ENCODE results near the gene FAM110D.

Gene FAM110D

DNA sequence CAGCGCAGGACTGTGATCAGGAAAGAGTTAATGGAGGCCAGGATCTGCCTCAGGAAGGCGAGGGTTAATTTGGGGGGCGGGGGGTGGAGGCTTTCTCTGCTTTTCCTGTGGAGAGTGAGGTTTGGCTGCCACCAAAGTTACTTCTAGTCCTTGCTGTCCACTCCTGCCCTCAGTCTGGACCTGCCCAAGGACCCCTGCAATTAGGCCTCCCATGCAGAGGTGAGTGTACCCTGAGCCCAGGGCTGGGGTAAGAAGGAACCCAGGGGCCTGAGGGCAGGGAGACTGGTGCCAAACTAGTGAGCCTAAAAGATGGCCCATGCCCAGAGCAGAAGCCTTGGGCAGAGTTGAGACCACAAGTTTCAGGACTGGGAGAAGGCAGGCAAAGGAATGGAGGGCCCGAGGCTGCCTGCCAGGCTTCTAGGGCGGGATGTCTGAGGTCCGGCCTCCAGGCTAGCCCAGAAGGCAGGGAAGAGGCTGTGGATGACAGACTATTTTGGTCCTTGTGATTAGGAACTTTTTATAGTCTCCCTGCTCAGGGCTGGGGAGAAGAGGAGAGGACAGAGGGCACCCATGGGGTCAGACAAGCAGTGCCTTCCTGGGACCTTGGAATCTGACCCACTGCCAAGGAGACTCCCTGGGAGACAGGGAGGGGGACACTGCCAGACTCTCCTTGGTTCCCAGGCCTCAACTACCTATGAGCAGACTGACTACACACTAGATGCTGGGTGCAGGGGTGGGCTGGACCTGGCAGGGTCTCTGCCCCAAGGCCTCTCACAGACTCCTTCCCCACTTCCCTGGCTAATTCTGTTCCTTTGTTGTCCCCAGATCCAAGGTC is at the start of gene FAM110D:
Gene FAM110D (plus strand): TSS at position 172 of the 835 bp plus-strand sequence. CDS start 2,213 bp downstream, outside the sequence.
- Histone ChIP-seq H3K4me1 (ENCODE audit: control insufficient read depth in 1 of 2, insufficient read depth in 1 of 2, low read depth in 1 of 2, low read length in 1 of 2) (peaks cover 11 to 24% of the 10 kb centered on the region in 2 experiments), H3K27me3 (peaks cover 99% of the 10 kb centered on the region)

DNA sequence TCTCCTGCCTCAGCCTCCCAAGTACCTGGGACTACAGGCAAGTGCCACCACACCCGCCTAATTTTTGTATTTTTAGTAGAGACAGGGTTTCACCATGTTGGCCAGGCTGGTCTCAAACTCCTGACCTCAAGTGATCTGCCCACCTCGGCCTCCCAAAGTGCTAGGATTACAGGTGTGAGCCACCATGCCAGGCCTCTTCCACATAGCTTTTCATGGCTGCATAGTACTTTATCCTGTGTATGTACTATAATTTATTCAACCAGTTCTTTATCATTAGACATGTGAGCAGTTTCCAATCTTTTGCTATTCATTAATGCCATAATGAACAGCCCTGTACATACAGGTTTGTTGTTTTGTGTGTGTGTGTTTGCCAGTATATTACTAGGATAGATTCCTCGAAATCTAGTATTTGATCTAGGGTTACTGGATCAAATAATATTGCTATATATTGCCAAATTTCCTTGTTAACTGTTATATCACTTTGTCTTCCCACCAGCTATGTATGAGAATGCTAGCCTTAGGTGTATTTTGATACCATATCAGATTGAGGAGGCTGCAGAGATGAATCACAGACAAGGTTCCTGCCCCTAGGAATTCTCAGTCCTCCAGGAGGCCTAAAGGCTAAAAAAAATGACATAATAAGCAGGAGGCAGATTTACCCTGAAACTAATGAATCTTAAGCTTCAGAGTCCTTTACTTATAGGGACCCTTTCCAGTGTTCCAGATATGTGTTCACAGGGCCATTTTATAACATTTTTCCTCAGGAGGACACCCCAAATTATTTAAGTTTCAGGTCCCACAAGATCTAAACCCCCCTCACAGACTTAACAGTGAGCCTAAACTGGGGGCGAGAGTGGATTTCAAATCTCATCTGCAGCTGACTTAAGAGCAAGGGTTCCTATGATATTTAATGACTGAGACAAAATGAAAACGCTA is 49.4 kb upstream of the FAM110D start:
- Histone ChIP-seq H3K9me3 (no peaks in the 10 kb centered on the region), H3K4me3 (ENCODE audit: low read depth in 1 of 2, low read length in 1 of 2) (no peak overlapping the region), H3K4me1 (ENCODE audit: control insufficient read depth in 1 of 2, insufficient read depth in 1 of 2, low read depth in 1 of 2, low read length in 1 of 2) (peaks cover 30 to 36% of the 10 kb centered on the region in 2 experiments), H3K27me3 (no peaks in the 10 kb centered on the region), H3K36me3 (no peaks in the 10 kb centered on the region), H3K27ac (no peak overlapping the region)
- TF ChIP-seq, protein P1, sequence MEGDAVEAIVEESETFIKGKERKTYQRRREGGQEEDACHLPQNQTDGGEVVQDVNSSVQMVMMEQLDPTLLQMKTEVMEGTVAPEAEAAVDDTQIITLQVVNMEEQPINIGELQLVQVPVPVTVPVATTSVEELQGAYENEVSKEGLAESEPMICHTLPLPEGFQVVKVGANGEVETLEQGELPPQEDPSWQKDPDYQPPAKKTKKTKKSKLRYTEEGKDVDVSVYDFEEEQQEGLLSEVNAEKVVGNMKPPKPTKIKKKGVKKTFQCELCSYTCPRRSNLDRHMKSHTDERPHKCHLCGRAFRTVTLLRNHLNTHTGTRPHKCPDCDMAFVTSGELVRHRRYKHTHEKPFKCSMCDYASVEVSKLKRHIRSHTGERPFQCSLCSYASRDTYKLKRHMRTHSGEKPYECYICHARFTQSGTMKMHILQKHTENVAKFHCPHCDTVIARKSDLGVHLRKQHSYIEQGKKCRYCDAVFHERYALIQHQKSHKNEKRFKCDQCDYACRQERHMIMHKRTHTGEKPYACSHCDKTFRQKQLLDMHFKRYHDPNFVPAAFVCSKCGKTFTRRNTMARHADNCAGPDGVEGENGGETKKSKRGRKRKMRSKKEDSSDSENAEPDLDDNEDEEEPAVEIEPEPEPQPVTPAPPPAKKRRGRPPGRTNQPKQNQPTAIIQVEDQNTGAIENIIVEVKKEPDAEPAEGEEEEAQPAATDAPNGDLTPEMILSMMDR (IDR thresholded peaks at IDR 0.05), result no peak

More for the DNA sequence above, at the start of gene FAM110D:
- H3K4me3 ChIP-seq (ENCODE audit: low read depth in 1 of 2, low read length in 1 of 2), result no peak within 1 kb of the TSS
- no peaks in the 10 kb centered on the region for H3K9me3 ChIP-seq
- TF ChIP-seq, protein P1 (IDR thresholded peaks at IDR 0.05), result no peak
- no peaks in the 10 kb centered on the region for H3K36me3 ChIP-seq
- H3K27ac ChIP-seq, result no peak within 1 kb of the TSS

DNA sequence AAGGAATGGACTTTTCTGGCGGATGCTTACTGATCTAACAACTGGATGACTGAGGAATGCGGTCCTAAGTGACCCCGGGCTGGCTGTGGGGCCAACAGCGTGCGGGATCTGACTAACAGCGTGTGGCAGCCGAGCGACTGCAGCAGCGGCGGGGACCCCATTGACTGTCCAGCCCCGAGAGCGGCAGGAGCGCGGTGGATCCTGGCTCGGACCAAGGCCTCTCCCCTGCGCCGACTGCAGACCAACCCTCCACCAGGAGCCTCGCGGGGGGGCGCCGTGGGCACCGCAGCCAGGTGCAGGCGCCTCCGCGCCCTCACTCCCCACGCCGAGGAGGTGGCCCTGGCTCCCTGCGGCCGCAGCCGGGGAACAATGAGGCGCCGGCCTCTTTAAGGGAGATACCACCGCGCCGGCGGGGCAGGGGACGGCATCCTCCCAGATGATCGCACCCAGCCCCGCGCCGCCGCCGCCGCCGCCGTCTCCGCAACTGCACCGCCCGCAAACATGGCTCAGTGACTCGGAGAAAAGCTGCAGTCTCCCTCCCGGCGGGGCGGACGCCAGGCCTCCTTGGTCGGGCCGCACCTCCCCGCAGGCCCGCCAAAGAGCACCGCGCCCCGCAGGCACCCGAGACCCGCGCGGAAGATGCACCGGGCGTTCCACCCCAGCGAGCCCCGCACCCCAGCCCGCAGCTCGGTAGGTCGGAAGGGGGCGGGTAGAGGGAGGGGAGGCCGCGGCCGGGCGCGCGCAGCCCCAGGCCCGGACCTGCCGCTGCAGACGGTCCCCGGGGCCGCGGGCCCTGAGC is 47.9 kb upstream of the FAM110D start:
- H3K4me3 ChIP-seq (ENCODE audit: low read depth in 1 of 2, low read length in 1 of 2), result peak overlapping the region; percentile 98 to 99
- no peaks in the 10 kb centered on the region for H3K36me3 ChIP-seq
- TF ChIP-seq, protein P1 (IDR thresholded peaks at IDR 0.05), result no peak
- peak overlapping the region; percentile 94 for H3K27ac ChIP-seq
- H3K9me3 ChIP-seq, result no peaks in the 10 kb centered on the region
- H3K27me3 ChIP-seq, result no peaks in the 10 kb centered on the region
- H3K4me1 ChIP-seq (ENCODE audit: control insufficient read depth in 1 of 2, insufficient read depth in 1 of 2, low read depth in 1 of 2, low read length in 1 of 2), result peaks cover 36 to 44% of the 10 kb centered on the region in 2 experiments

DNA sequence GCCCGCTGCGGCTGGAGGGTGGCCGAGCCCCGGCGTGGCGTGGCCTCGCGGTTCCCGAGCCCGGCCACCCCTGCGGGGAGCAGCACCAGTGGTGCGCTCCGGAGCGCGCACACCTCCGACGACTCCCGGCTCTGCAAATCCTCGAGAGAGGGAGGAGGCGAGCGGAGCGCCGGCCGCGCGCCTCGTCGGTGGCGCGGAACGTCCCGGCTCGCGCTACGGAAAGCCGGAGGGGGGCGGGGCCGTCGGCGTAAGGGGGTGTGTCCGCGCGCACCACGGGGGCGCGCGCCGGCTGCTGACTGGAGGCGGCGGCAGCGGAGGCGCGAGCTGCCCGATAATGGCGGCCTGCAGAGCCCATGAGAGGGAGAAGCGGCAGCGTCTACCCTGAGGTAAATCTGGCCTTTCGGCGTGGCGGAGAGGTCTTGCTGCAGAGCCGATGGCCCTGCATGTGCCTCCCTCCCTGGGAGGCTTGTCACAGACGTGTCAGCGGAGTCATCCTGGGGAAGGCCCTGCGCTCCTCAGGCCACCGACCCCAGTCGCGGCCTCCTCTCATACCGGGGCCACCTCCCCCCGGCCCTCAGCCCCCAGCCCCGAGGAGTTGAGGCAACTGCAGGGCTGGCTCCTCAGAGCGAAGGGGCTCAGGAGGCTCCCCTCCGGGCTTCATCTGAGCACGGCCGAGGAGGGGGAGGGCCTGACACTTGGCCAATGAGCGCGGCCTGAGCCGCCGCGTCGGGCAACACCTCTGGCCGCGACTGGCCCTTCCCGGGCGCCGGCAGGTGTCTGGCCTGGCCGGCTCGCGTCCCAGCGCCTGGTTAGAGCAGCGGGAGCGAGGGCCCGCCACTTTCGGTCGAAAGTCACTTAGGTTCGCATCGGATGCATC is 47.1 kb upstream of the FAM110D start, which contains the start of gene PDIK1L:
Gene PDIK1L (plus strand): TSS at position 295 of the 877 bp plus-strand sequence. CDS start 2,485 bp downstream, outside the sequence.
- Histone ChIP-seq H3K27ac (peak within 1 kb of the TSS; percentile 94), H3K27me3 (no peaks in the 10 kb centered on the region), H3K4me3 (ENCODE audit: low read depth in 1 of 2, low read length in 1 of 2) (peak within 1 kb of the TSS; percentile 98 to 99), H3K9me3 (no peaks in the 10 kb centered on the region), H3K4me1 (ENCODE audit: control insufficient read depth in 1 of 2, insufficient read depth in 1 of 2, low read depth in 1 of 2, low read length in 1 of 2) (peaks cover 36 to 44% of the 10 kb centered on the region in 2 experiments), H3K36me3 (no peaks in the 10 kb centered on the region)
- TF ChIP-seq, protein P1 (IDR thresholded peaks at IDR 0.05), result no peak

Data from neutrophil (primary cell).